ENCODE measurements around the gene CHRM2.
"Not testable (repeated sequence)": the region's sequence is repeated elsewhere in the genome, so short reads cannot be mapped to it uniquely, and the experiment has no call there.

CHRM2 gene

DNA sequence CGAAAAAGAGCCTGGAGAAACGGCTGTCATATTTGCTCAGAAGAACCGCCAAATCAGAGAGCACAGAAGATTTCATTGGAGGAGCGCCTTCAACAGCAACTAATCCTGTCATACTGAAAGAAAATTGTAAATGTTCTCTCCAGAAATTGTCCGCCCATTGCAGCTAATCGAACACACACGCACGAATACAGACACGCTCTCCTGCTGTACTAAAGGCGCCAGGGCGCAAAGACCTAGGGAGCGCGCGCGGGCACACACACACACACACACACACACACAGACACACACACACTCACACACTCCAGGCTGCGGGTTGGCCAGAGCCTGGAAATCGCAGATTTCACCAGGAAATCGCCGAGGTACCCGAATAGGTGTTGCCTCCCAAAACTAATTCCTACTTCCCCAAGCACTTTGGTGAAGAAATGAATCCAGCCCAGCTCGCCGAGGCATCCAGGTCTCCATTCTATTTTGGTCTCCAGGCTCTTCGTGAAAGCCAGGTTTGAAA is at the start of gene CHRM2:
Gene CHRM2 (plus strand): TSS at position 157 of the 505 bp plus-strand sequence. CDS start 146,214 bp downstream, outside the sequence.
- no peak for DNase-seq

DNA sequence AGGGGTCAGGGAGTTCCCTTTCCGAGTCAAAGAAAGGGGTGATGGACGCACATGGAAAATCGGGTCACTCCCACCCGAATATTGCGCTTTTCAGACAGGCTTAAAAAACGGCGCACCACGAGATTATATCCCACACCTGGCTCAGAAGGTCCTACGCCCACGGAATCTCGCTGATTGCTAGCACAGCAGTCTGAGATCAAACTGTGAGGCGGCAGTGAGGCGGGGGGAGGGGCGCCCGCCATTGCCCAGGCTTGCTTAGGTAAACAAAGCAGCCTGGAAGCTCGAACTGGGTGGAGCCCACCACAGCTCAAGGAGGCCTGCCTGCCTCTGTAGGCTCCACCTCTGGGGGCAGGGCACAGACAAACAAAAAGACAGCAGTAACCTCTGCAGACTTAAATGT is 37.1 kb upstream of the CHRM2 start:
- not testable (repeated sequence) for DNase-seq

DNA sequence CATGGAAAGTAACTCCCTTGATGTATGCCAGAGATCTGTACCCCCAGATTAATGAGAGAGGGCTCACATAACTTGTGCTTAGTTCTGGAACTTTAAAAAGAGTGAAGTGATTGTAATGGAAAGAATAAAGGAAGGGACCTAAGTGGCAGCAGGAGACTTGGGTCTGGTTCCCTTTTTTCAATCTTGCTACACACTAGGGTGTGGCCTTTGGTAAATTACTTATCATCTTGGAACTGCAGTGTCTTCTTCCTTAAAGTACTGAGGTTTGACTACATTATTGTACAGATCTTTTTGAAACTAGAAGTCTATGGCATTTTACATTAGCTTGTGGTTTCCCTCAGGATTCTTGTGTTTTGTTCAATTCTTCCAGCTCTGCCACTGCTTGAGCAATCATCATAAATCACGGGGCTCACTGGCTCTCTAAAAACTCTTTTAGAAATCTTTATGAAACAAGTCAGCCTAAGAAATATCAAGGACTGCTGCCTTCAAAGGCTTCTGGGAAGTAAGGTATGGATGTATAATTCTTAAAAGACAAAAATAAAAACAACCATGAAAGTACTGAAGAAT is 22.5 kb upstream of the CHRM2 start:
- no peak for DNase-seq

DNA sequence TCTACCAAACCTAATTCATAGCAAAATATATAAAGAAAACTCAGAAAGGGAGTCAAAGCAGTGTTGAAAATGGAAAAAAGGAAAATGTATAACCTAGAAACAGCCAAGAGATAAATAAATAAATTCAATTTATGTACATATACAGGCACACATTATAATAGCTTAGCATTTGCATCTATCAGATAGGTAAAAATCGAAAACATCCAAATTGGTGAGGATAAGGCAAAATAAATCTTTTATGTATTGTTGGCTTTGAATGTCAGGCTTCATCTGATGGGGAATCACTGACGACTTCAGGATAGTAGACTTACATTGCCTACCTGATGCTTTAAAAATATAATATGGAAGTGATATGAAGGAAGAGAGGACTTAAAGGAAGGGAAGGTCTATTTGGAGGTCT is 20.6 kb upstream of the CHRM2 start:
- DNase-seq: no peak

DNA sequence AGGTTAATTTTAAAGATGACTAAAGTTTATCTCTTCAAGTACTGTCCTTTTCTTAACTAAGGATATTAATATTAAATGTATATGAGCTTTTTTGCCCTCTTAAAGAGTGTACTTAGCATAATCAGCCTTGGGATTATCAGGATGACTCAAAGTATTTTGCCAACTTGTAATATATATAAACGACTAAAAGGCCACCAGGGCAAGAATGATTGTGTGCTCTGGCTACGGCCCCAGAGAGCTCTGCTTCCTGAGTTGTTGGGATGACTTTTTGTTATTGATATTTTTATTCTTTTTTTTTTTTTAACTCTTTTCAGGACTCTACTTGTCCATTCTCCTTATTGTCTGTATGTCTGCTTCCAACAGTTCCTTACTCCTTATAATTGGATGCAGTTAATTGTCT is 14.8 kb upstream of the CHRM2 start:
- DNase-seq: no peak

DNA sequence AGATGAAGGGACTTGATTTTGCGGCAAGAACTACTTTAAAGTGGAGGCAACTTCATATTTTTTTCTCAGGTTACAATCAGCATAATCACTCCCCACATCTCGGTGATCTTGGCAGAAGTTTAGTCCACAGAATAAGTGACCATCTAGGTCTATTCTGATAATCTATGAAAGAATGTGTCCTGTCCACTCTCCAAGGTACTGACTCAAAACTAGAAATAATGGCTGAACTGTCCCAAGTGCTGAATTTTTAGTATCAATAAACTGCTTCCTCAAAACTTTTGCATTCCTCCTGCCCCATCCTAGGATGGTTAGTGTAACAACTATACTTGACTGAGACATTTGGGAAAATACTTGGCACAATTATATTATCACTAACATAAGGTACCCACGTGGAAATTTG is 10.9 kb upstream of the CHRM2 start:
- no peak for DNase-seq

DNA sequence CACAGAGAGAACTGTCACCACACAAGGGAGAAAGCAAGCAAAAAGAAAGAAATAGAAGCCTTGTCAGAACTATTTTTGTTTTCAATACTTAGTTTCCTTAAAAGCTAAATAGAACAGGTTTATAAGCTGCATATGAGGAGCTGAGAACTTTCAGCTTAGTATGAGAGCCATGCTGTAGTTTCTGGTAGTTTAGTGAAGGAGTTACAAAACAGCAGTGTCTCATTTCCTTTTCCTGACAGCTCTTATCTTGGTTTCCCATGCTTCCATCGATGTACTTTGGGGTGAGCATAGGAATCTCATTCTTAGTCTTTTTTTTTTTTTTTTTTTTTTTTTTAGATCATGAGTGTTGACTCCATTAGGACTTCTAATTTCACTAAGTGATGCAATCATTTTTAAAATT is 8.6 kb upstream of the CHRM2 start:
- DNase-seq: no peak

DNA sequence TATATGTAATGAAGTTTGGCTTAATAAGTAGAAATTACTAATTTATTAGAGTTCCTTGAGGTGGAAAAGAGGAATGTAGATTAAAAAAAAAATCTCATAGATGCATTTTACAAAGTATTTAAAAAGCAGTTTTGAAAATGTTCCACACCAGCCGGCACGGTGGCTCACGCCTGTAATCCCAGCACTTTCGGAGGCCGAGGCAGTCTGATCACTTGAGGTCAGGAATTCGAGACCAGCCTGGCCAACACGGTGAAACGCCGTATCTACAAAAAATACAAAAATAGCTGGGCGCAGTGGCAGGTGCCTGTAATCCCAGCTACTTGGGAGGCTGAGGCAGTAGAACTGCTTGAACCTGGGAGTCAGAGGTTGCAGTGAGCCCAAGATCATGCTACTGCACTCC is 3.2 kb upstream of the CHRM2 start:
- DNase-seq: no peak

DNA sequence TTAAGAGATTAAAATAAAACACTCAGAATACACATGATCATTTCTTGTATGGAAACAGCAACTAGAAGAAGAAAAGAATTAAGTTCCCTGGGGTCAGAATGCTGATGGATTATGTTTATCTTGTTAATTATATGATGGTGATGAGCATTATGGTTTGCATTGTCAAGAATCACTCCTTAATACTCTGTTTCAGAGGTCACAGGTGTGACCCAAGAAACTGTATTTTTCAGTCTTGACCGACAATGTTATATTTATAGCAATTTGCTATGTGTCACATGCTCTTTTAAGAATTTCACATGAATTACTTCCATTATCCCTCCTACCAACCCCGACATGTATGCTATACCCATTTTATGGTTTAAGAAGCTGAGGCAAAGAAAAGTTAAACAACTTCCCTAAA is 2.7 kb upstream of the CHRM2 start:
- DNase-seq: no peak

DNA sequence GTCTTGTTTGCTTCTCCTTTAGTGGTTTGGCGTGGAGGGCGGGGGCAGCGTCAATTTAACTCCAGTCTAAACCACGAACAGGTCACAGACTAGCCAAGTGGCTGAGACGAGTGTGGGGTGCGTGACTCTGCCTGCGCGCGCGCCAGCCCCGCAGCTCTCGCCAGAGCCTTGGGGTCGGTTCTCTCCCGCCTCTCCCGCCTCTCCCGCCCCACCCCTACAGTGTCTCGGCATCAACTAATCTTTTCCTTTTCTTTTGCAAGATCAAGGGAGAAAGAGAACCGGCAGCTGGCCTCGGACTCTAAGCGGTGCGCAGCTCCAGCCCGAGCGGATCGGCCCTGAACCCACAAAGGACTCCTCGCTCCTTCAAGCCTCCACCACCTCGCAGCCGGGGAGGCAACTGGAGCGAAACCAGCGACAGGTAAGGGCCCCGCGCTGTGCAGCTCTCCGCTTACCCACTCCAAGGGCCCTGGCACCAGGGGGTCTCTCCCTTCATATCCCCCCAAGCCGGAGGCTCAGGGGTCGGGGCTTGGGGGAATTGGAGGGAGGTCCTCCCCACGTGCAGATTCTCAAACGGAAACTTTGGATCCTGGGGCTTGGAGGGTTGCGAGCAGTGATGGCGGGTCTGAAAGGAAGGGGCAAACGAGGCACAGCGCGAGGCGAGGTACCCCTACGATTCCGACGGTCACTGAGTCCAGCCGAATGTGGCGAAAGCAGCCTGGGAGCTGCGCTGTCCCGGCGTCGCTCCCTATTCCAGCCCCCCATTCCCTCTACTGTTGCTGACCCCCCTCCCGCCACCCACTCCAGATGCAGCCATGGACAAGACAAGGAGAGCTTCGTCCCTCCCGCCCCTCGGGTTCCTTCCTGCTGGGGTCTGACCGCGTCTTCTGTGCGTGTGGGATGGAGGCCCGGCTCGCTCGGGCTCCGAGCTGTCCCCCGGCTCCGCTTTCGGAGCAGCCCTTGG is 829 bp downstream of the CHRM2 start:
- no peak for DNase-seq

DNA sequence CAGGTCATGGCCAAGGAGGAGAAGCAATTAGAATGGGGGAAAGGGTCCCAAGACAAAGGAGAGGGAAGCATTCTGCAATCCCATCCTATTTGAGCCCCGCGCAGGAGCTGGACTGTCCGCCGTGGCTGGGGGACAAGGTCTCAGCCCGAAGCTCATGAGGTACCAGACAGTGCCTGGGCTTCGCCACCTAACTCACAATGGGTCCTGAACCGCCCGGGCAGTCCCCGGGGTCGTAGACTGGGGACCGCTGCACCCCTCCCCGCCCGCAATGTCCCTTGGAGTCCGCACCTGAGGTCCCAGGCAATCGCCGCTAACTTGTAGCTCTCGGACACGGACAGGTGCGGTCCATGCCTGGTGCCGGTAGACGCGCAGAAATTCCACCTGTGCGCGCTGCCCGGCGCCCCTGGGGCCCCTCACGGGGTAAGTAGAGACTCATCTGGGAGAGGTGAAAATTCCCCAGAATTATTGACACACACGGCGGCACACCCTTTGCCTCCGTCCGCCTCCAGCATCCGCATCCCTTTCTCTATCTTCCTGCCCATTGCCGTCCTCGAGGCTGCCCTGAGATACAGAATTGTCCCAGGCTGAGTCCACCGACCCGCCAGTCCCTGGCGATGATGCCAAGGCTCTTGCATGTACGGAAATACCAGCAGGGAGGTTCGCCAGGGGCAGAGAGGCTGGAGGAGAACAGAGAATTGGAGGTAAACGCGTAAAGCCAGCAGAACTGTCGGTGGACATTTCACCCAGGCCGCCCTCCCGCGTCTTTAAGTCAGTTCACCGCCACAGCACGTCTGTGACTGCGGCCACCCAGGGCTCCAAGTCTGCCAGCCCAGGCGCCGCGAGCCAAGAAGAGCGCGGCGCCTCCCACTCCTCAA is 1.8 kb downstream of the CHRM2 start:
- no peak for DNase-seq

DNA sequence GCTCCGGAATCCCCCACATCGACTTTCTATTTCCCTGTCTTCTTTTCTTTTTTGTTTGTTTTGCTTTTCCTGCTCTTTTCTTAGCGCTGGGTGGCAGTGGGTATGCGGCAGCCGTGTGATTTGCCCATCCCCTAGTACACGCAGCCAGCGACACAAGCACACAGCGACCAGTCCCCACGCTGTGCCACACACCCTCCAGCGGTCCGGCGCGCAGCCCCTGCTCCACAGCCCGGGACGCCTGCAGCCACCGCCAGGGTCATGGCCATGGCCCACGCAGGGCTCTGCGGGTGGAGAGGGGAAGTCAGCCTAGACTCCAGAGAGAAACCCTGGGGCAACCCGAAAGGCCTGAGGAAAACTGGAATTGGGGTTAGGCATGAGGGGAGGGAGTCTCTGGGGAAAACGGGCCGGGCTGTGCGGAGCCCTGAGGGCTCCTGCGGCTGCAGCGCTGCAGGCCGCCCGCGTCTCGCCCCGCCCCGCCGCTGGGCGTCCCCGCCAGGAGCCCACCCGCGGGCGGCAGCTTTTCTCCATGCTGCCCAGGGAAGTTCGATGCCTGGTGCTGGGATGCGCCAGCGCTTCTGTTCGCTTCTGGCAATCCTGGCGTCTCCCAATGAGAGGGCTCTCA is 2.5 kb downstream of the CHRM2 start:
- no peak for DNase-seq

DNA sequence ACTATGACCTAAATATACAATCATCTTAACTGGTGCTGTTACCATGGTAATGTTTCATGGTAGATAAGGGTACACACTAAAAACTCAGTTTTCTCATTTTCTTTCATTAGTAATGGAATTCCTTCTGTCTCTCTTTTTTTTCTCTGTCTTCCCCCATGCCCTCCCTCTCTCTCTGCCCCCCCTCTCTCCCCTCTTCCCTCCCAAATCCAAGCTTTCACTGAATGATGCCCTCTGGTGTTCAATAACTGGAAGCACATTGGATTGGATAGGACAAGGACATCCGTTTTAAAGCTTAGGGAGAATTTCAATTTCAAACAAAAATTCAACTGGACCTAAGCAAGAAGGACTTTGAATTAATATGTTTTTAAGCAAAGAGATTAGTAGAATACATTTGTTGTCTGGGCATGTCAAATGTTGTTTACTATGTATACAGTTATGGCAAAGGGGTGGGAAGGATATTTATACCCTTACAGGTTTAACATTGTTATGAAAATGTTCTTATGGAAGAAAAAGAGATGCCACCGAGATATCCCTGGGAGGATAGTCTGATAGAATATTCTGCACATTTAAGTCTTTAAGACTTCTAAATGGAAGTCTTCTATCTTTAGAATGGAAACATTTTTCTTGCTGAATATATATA is 6.1 kb downstream of the CHRM2 start:
- DNase-seq: no peak

DNA sequence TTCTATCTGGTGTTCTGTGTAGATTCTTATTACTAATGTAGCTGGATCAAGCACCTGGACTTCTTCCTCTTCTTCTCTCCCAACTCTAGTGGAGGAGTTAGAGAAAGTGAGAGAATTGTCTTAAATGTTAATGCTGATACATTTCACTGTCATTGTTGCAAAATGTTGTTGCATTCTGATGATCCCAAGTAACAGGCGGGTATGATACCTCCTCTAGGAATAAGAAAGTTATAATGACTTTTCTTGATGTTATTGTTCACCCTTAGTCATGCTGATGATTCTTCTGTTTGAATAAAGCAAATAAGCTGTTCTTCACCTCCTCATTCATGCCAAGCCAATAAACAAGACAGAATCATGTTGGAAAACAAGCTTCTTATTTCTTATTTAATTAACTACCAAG is 9.1 kb downstream of the CHRM2 start:
- no peak for DNase-seq

DNA sequence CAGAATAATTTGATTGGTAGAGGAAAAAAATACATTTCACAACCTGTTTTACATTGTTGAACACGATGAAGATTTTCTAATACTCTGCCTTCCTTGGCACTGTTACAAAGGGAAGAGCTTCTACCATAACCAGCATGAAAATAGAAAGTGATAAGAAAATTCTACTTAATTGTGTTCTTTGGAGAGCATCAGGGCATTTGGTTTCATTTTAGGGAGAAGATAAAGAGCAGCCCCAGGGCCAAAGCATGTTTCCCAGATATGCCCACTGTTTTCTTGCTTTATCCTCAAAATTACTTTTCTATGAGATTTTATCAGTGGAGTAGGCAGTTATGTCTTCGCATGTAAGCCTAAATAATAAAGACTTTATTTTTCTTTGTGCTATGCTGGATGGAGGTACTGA is 9.5 kb downstream of the CHRM2 start:
- DNase-seq: no peak

DNA sequence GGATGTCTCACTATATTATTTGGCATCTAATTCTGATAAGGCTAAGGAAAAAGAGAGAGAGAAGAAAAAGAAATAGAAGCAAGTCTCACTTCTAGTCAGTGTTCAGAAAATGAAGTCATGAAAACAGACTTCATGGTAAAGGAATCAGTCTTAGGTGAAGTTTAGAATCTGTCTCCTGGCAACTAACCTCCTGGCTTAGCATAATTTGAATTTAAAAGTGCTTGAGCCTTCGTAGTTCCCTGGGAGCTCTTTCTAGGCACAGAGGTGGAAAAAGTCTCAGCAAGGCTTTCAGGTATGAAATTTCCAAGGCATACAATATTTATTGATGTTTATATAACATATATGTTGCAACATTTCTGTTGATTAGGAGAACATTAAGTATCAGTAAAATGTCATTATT is 10.4 kb downstream of the CHRM2 start:
- DNase-seq: no peak

DNA sequence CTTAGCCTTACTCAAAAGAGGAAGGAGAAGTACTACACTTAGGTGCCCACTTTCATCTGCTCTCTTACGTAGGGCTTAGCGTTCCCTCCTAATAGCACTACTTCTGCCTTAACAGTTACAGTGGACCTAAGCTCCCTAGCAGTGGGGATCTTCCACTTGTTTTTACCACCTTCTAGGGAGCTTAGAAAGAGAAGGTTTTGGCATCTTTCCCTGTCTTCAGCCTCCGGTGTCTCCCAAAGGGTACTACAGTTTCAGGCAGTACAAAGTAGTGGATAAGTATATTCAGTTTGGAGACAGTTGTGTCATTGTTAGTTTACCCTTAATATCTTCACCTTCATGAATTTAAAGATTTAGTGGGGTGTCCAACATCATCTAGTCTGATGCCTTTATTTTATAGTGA is 14.6 kb downstream of the CHRM2 start:
- no peak for DNase-seq

DNA sequence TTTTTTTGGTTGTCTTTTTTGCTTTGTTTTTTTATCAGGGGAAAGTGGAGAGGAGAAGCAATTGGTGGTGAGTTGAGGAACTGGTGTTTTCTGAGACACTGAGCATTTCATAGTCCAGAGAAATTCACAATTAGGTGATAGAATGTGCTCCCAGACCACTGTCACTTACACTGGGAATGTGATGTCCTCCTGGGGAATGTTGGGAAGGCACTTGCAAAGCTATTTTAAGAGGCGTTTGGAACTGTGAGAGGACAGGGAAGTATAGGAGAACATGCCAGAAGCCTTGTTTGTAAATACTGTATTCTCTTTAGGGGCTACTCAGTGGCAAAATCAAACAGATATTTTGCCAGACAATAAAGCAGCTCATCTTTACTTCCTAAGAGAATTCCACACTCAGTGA is 16.0 kb downstream of the CHRM2 start:
- DNase-seq: no peak

DNA sequence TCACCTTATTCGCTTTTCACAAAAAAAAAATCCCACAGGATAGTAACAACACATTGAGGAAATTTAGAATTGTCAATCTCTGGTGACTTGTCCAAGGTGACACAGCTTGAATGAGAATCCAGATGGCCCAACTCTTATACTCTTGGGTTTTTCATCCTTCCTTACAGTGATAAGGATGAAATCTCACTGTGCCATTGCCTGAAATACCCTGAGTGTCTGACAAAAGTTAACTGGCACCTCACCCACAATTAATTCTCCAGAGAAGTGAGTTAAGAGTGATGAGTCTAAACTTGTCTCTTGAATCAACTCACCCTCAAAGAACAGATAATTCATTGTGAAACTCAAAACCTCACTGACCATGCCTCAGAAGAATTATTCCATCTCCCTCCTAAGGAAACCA is 18.9 kb downstream of the CHRM2 start:
- DNase-seq: no peak

DNA sequence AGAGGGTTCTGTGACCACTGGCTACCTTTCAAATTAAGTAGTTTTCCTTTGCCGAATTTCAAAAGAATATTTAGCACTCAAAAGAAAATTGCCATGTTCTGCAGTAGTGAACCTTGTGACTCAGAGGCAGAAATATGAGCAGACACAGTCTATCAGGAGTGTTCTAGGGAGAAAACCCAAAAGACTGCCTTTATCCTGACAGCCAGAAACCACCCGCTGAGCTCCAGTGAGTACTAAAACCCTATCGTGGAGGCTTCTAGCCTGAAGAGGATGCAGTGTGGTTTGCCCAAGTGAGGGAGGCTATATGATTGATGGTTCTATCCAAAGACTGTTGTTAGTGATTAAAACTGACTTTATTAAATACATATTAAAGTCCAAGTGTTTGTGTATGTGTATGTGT is 21.9 kb downstream of the CHRM2 start:
- DNase-seq: no peak

DNA sequence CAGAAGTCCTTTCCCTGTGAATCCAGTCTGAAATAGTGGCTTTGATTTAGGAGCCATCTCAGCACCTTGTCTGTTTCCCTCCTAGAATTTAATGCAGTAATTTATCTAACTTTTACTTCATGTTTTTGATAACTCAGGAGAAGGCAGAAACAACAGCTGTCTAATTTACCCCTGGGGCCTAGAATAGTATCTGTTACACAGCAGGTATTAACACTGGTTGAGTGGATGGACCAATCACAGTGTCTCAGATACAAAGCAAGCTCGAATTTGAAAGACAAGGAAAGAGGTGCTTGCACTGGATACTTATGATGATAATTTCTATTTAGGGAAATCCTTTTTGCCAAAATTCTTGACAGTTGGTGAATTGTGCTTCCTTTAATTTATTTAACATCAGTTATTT is 23.4 kb downstream of the CHRM2 start:
- no peak for DNase-seq

DNA sequence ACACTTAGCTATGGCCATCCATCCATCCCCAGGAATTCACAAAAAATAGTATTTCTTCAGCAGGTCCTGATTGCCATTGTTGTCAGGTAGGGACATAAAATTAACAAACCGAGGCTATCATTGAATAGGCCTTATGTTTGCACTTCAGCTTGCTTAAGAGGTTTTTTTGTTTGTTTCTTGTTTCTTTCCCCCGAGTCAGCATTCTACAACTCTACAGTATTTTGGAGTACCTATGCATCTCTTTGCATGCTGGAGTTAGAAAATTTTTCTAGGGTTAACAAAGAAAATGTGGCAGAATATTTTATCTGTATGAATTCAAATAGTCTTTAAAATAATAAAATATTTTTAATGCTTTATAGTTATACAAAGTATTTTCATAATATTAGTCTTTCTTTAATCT is 26.3 kb downstream of the CHRM2 start:
- no peak for DNase-seq

Data from activated gamma-delta T cell treated with Interleukin-2 at 50 U/mL for 16 hours (primary cell).